Measurements from ENCODE around the gene FRYL. TPM values are rescaled to one million over a fixed set of nuclear protein-coding genes. Genes with fewer than 3 reads are reported as not detected.

Gene FRYL
- total RNA-seq, 1 experiment from 2014 or later, result 43.5 TPM

- no peak for DNase-seq (ENCODE audit: low read depth, low spot score)
These were observed 12.4 kb upstream of the FRYL start for GRCh38 chr4:48792348-48793006.

GRCh38 chr4:48791313-48791712 is 11.2 kb upstream of the FRYL start:
- in situ Hi-C loops (cut with HindIII; ENCODE audit: low pct_unique_long_range_greater_than_20kb, low sequenced_read_pairs), result no loop called here
- no peak for DNase-seq (ENCODE audit: low read depth, low spot score)

More at GRCh38 chr4:48792348-48793006, 12.4 kb upstream of the FRYL start:
- in situ Hi-C loops (cut with HindIII; ENCODE audit: low pct_unique_long_range_greater_than_20kb, low sequenced_read_pairs), result no loop called here

GRCh38 chr4:48790561-48790960 is 10.5 kb upstream of the FRYL start:
- in situ Hi-C loops (cut with HindIII; ENCODE audit: low pct_unique_long_range_greater_than_20kb, low sequenced_read_pairs), result no loop called here
- no peak for DNase-seq (ENCODE audit: low read depth, low spot score)

DNA sequence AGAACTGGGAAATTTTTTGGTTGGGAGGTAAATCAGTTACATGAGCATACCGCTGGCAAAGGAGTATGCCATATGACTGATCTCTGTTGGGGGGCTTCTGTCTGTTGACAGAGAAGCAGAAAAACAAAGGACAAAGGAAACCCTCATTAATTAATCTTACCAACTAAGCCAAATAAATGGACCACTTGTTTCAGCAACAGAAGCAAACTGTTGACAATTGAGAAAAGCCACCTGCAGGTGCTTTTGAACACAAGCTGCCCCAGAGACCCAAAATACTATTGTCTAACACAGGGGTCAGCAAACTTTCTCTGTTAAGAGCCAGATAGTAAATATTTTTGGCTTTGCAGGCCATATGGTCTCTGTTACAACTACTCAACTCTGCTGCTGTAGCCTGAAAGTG is 7.0 kb upstream of the FRYL start:
- in situ Hi-C loops (cut with HindIII; ENCODE audit: low pct_unique_long_range_greater_than_20kb, low sequenced_read_pairs), result no loop called here

DNA sequence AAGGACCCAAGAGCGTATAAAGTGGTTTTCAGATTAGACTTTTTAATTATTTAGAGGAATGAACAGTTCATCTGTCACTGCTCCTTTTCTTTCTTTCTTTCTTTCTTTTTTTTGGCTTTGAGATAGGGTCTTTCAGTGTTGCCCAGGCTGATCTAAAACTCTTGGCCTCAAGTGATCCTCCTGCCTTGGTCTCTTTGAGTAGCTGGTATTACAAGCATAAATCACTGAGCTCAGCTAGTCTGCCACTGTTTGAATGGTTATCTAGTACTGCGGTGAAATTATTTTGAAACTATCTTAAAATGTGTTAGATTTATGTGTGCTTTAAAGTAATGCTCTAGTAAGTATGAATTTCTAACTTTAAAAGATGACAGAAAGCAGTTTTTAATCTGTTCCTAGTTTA is 6.5 kb upstream of the FRYL start:
- in situ Hi-C loops (cut with HindIII; ENCODE audit: low pct_unique_long_range_greater_than_20kb, low sequenced_read_pairs), result no loop called here
- no peak for DNase-seq (ENCODE audit: low read depth, low spot score)

More for the DNA sequence above, 7.0 kb upstream of the FRYL start:
- no peak for DNase-seq (ENCODE audit: low read depth, low spot score)

GRCh38 chr4:48785302-48785701 is 5.2 kb upstream of the FRYL start:
- in situ Hi-C loops (cut with HindIII; ENCODE audit: low pct_unique_long_range_greater_than_20kb, low sequenced_read_pairs), result no loop called here
- DNase-seq (ENCODE audit: low read depth, low spot score), result no peak

DNA sequence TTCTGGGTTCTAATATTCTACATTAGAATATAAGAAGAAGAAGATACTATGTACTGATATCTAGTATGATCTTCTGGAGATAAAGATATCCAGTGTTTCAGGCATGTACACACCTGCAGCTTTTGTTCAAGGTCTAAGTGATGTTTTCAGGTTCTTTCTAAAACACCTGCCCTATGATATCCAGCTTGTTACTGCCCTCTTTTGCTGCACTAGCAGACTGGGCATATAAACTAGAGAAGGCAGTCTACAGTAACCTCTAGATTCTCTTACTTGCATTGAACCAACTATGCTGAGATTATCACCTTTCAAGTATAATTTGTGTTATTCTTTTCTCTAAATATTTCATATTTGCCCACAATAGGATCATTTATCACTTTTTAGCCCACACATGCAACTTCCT is 1.9 kb upstream of the FRYL start:
- in situ Hi-C loops (cut with HindIII; ENCODE audit: low pct_unique_long_range_greater_than_20kb, low sequenced_read_pairs), result no loop called here
- no peak for DNase-seq (ENCODE audit: low read depth, low spot score)

DNA sequence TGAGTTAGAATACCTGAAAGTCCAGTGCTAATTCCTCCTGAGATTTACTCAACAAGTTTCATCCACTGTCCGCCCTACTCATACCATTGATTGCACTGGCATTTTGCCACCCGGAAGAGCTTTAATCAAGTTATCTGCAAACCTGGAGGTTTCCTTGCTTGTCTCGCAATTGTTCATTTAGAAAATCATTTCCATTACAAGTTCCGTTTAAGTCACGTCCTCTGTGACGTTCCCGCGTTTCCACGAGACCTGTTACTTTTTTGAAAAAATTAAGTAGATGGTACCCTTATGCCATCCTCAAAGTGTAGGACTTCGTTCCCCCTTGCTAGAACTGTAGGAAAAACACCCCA is 761 bp upstream of the FRYL start:
- DNase-seq (ENCODE audit: low read depth, low spot score), result peak; percentile 31
- in situ Hi-C loops (cut with HindIII; ENCODE audit: low pct_unique_long_range_greater_than_20kb, low sequenced_read_pairs), result no loop called here

DNA sequence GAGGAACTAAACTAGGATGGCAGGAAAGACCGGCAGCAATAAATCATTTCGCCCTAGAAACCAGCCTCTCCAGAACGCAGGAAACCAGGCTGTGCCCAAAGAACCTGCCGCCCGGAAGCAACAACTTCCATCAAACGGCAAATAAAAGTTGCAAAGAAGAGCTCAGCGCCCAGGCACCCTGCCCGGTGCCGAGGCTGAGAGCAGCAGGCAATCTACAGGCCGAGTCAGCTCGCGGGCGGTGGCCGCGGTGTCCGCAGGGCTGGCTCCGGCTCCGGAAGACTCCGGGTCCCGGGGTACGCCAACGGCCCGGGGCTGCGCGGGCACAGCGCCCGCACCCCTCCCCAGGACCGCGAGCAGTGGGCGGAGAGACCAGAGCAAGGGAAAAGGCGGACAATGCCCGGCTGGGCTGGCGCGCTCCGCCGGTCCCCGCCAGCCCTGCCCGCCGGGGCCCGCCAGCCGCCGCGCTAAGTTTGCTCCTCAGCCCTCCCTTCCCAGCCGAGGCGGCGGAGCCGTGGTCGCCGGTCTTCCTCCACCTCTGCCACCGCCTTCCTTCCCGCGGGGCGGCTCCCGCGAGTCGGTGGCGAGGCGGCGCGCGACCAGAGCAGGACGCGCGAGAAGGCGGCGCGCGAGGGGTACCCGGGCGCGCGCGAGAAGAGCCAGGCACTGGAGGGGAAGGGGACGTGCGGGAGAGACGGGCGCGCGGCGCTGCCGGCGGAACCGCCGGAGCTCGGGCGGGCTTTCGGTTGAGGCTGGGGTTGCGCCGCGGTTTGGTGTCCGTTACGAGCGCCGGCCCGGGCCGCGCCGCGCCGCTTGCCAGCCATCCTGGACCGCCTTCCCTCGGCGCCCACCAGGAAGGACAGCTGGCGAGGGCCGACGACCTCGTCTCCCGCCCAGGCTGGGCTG is 733 bp downstream of the FRYL start:
- in situ Hi-C loops (cut with HindIII; ENCODE audit: low pct_unique_long_range_greater_than_20kb, low sequenced_read_pairs), result no loop called here
- peak; percentile 55 for DNase-seq (ENCODE audit: low read depth, low spot score)

GRCh38 chr4:48778431-48779094 is 1.5 kb downstream of the FRYL start:
- no peak for DNase-seq (ENCODE audit: low read depth, low spot score)
- in situ Hi-C loops (cut with HindIII; ENCODE audit: low pct_unique_long_range_greater_than_20kb, low sequenced_read_pairs), result no loop called here

GRCh38 chr4:48777739-48778138 is 2.3 kb downstream of the FRYL start:
- DNase-seq (ENCODE audit: low read depth, low spot score), result no peak
- in situ Hi-C loops (cut with HindIII; ENCODE audit: low pct_unique_long_range_greater_than_20kb, low sequenced_read_pairs), result no loop called here

- in situ Hi-C loops (cut with HindIII; ENCODE audit: low pct_unique_long_range_greater_than_20kb, low sequenced_read_pairs), result no loop called here
These were observed 5.0 kb downstream of the FRYL start for GRCh38 chr4:48774760-48775710.

DNA sequence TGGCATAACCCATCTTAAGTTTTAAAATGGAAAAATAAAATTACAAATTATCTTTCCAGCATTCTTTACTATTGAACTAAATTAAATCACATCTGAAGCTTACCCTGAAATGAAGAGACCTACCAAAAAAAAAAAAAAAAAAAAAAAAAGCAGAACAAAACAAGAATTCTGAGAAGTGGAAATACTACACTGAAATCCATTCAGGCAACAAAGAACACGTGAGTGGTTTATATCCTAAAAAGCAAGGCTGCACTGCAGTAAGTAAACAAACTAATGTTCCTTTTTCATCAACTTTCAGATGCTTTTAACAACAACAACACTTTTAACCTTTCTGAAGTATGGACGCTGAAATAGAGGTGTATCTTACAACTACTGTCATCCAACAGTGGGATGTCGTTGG is 7.5 kb downstream of the FRYL start:
- in situ Hi-C loops (cut with HindIII; ENCODE audit: low pct_unique_long_range_greater_than_20kb, low sequenced_read_pairs), result no loop called here
- no peak for DNase-seq (ENCODE audit: low read depth, low spot score)

More at GRCh38 chr4:48774760-48775710, 5.0 kb downstream of the FRYL start:
- no peak for DNase-seq (ENCODE audit: low read depth, low spot score)

DNA sequence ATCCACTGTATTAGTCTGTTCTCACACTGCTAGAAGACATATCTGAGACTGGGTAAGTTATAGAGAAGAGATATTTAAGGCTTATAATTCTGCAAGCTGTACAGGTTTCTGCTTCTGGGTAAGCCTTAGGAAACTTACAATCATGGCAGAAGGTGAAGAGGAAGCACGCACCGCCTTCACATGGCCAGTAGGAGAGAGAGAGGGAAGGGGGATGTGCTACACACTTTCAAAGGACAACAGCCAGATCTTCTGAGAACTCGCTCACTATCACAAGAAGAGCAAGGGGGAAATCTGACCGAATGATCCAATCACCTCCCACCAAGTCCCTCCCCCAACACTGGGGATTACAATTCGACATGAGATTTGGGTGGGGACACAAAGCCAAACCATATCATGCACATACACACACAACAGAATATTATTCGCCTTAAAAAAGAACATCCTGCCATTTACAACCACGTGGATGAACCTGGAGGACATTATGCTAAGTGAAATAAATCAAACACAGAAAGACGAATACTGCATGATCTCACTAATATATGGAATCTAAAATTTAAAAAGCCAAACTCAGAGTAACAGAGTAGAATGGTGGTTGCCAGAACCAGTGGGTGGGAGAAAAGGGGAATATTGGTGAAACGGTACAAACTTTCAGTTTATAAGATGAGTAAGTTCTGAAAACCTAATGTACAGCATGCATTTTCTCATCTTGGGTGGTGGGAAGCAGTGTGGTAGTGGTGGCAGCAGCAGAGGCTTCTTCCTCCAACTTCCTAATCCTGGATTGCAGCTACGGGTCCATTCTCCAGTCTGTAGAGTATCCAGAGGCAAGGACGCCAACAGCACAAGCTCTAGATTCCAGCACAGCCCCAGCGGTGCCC is 12.8 kb downstream of the FRYL start:
- in situ Hi-C loops (cut with HindIII; ENCODE audit: low pct_unique_long_range_greater_than_20kb, low sequenced_read_pairs), result no loop called here
- DNase-seq (ENCODE audit: low read depth, low spot score), result no peak

DNA sequence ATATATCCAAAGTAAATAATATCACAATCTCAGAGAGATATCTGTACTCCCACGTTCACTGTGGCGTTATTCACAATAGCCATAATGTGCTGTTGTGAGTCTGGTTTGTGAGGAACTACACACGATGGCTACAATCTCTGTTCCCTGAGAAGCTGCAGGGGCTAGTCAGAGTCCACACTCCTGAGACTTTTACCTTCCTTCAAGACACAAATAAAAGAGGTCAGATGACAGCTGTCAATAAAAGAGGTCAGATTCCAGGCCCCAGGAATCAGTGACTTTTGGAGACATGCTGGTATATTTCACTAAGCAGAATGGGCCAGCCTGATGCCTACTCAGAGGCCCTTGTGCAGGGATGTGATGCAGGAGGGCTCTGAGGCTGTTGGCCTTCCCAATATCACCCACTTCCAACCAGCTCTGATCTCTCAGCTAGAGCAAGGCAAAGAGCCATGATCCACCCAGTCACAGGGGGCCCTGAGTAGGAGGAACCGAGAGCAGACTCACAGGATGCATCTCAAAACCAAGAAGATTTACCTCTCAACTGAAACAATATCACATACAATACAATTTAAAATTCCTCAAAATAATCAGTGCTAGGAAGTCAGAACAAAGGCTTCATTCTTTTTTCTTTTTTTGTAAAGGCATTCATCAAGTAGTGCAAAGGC is 13.8 kb downstream of the FRYL start:
- in situ Hi-C loops (cut with HindIII; ENCODE audit: low pct_unique_long_range_greater_than_20kb, low sequenced_read_pairs), result no loop called here

GRCh38 chr4:48762408-48762807 is 17.7 kb downstream of the FRYL start:
- no peak for DNase-seq (ENCODE audit: low read depth, low spot score)
- in situ Hi-C loops (cut with HindIII; ENCODE audit: low pct_unique_long_range_greater_than_20kb, low sequenced_read_pairs), result no loop called here

More for the DNA sequence above, 13.8 kb downstream of the FRYL start:
- no peak for DNase-seq (ENCODE audit: low read depth, low spot score)
